Progenitor cell of endocrine pancreas (in vitro differentiated cells): Measurements from ENCODE around the gene LAMB1. TPM values are rescaled to one million over a fixed set of nuclear protein-coding genes. Genes with fewer than 3 reads are reported as not detected.
"Not testable (repeated sequence)": the region's sequence is repeated elsewhere in the genome, so short reads cannot be mapped to it uniquely, and the experiment has no call there.

Experiments used
- DNase-seq: peaks from one replicate; pipeline ENCODE4 v3.0.0; 2021; ENCODE audit warnings: low spot score; ENCODE audit not compliant: unreplicated experiment
- H3K27ac Mint-ChIP-seq: 2 replicates; pipeline ENCODE4 v1.8.0; 2021; ENCODE audit warnings: mild to moderate bottlenecking, moderate library complexity, mixed read lengths
- H3K27me3 Mint-ChIP-seq: 2 replicates; pipeline ENCODE4 v1.8.0; 2021; ENCODE audit warnings: mixed read lengths
- H3K36me3 Mint-ChIP-seq: 2 replicates; pipeline ENCODE4 v1.8.0; 2022; ENCODE audit warnings: mixed read lengths; ENCODE audit not compliant: insufficient read depth
- H3K4me1 Mint-ChIP-seq: 2 replicates; pipeline ENCODE4 v1.8.0; 2021; ENCODE audit warnings: low read depth, mixed read lengths
- H3K4me3 Mint-ChIP-seq: 2 replicates; pipeline ENCODE4 v1.8.0; 2021; ENCODE audit warnings: low read depth, mild to moderate bottlenecking, moderate library complexity, mixed read lengths
- H3K9me3 Mint-ChIP-seq: 2 replicates; pipeline ENCODE4 v1.8.0; 2021; ENCODE audit warnings: low read depth, mixed read lengths
- total RNA-seq: library from RNA; stranded (reverse); gene quantifications from 2 replicates; pipeline ENCODE4 v1.2.1, GENCODE V29; 2021
- TF ChIP-seq, protein P1 (sequence below): fragments of 200-600 bp; sonication (generic); IDR thresholded peaks from one replicate; pipeline ENCODE4 v1.5.0; 2021; ENCODE audit warnings: antibody characterized with exemption, mild to moderate bottlenecking; ENCODE audit not compliant: unreplicated experiment

LAMB1 gene
- total RNA-seq, 1 donor from 2014 or later: 275 TPM

DNA sequence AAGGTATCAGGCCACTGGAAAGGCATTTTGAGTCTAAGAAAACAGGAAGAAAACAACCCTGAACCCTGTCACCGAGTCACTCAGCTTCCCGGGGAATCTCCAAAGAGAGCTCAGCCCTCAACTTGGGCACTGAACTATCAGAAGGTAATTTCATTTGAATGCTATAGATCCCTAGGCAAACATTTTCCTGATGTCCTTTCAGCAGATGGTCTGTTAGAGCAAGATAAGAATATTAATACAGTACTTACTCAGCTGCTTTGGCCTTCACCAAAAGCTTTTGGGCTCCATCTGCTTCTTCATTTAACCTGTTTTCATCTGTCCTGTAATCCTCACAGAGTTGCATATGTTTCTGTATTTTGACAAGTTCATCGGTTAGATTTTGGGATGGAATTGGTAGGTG is 34.2 kb upstream of the LAMB1 start:
- no peaks in the 10 kb centered on the region for H3K9me3 Mint-ChIP-seq
- peaks cover 34% of the 10 kb centered on the region for H3K4me1 Mint-ChIP-seq
- H3K27me3 Mint-ChIP-seq: no peaks in the 10 kb centered on the region

DNA sequence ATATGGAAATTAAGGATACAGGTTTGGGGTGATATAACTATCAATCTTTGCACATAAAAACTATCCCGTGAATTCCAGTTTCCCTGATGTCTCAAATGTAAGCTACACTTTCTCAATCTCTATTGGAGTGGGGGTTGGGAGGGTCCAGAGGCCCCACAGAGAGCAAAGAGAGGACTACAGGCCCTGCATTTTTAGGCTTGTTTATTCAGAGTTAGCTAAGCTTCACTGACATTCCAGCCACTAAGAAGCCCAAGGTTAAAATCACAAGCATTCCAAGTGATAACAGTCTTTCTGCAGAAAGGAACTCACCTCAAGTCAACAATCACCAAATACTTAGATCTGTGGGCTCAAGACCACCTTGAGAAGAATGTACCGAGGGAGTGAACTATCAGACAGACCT is 31.6 kb upstream of the LAMB1 start:
- Mint-ChIP-seq H3K4me1 (peaks cover 36% of the 10 kb centered on the region), H3K27me3 (no peaks in the 10 kb centered on the region)

More for the DNA sequence above, 34.2 kb upstream of the LAMB1 start:
- DNase-seq: no peak
- TF ChIP-seq, protein P1, sequence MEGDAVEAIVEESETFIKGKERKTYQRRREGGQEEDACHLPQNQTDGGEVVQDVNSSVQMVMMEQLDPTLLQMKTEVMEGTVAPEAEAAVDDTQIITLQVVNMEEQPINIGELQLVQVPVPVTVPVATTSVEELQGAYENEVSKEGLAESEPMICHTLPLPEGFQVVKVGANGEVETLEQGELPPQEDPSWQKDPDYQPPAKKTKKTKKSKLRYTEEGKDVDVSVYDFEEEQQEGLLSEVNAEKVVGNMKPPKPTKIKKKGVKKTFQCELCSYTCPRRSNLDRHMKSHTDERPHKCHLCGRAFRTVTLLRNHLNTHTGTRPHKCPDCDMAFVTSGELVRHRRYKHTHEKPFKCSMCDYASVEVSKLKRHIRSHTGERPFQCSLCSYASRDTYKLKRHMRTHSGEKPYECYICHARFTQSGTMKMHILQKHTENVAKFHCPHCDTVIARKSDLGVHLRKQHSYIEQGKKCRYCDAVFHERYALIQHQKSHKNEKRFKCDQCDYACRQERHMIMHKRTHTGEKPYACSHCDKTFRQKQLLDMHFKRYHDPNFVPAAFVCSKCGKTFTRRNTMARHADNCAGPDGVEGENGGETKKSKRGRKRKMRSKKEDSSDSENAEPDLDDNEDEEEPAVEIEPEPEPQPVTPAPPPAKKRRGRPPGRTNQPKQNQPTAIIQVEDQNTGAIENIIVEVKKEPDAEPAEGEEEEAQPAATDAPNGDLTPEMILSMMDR: no peak
- Mint-ChIP-seq H3K4me3 (no peak overlapping the region), H3K36me3 (no peaks in the 10 kb centered on the region), H3K27ac (peak overlapping the region; percentile 2)

DNA sequence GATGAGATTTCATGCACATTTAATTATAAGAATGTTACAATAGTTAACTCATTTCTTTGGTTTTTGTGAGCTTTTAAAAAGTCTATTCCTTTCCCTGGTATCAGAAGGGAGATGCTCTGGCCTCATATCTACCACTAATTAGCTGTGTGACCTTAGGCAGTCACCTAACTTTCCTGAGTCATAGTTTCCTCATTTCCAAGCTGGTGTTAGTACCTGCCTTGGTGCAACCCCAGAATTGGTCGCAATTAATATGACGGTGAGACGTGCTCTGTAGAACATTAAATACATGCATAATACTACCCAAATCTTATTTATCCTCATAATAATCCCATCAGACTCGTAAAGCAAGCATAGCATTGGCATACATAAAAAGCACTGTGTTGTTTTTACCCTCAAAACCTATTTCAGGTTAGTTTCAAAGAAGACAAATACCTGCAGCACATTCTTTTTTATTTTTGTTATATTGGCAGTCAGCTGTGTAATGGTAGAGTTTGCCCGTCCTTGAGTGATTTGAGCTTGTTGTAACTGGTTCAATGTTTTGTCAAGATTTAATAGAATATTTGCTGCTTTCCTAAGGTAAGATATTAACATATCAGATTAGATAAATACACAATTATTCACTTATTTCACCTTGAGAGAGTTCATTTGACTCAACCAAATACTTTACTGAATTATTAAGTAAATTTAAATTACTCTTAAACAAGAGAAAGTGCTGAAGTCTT is 31.0 kb upstream of the LAMB1 start:
- Mint-ChIP-seq H3K27ac (peak overlapping the region; percentile 93), H3K27me3 (no peaks in the 10 kb centered on the region), H3K9me3 (no peaks in the 10 kb centered on the region), H3K4me1 (peaks cover 38% of the 10 kb centered on the region), H3K36me3 (no peaks in the 10 kb centered on the region), H3K4me3 (no peak overlapping the region)
- TF ChIP-seq, protein P1: no peak
- DNase-seq: no peak

More for the DNA sequence above, 31.6 kb upstream of the LAMB1 start:
- TF ChIP-seq, protein P1: no peak
- Mint-ChIP-seq H3K36me3 (no peaks in the 10 kb centered on the region), H3K4me3 (peak overlapping the region; percentile 5), H3K9me3 (no peaks in the 10 kb centered on the region), H3K27ac (peak overlapping the region; percentile 59)
- DNase-seq: no peak

DNA sequence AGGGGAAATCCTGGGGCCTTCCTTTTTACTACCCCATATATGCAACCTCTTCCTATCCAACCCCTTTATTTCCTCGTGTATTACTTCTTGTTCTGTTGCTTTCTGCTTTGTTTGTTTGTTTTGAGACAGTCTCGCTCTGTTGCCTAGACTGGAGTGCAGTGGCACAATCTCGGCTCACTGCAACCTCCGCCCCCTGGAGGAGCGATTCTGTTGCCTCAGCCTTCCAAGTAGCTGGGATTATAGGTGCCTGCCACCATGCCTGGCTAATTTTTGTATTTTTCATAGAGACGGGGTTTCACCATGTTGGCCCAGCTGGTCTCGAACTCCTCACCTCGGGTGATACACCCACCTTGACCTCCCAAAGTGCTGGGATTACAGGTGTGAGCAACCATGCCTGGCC is 30.3 kb upstream of the LAMB1 start:
- not testable (repeated sequence) for H3K36me3 Mint-ChIP-seq, H3K9me3 Mint-ChIP-seq, H3K4me3 Mint-ChIP-seq, H3K27me3 Mint-ChIP-seq, DNase-seq
- peak overlapping the region; percentile 3 for H3K27ac Mint-ChIP-seq
- H3K4me1 Mint-ChIP-seq: peaks cover 32% of the 10 kb centered on the region

DNA sequence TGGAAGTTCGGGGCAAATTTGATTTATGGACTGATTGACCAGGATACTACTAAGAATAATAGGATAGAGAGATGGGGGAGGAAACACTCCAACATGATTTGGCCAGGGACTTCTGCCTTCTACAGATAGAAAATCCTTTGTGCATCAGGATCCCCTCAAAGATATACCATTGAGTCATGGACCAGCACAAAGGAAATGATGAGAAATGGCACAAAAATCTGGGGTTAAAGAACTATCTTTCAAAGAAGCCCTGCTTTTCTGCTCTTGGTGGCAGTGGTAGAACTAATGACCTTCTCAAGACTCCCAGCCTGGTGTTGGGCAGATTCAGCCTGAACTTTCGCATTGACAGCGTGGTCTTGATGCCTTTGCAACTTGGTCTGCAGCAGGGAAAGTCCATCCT is 27.6 kb upstream of the LAMB1 start:
- TF ChIP-seq, protein P1: no peak
- Mint-ChIP-seq H3K9me3 (no peaks in the 10 kb centered on the region), H3K4me1 (peaks cover 25% of the 10 kb centered on the region), H3K27ac (no peak overlapping the region), H3K36me3 (no peaks in the 10 kb centered on the region), H3K4me3 (no peak overlapping the region), H3K27me3 (no peaks in the 10 kb centered on the region)
- no peak for DNase-seq

DNA sequence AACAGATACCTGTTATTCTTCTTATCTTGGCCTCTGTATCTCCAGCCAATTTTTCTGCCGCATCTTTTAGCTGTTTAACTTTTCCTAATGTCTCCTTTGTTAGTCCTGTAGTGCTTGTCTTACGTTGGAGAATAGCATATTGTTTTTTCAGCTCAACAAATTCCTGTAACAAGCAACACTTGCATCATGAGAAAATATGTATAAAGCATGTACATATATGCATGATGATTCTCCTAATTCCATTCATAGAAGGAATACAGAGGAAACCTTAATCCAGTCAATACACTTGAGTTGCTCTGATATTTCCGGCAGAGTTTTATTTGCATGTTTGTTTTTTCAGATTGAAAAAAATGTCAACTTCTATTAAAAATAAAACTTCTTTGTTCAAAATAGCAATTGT is 26.1 kb upstream of the LAMB1 start:
- Mint-ChIP-seq H3K4me3 (no peak overlapping the region), H3K36me3 (no peaks in the 10 kb centered on the region), H3K9me3 (no peaks in the 10 kb centered on the region), H3K27me3 (no peaks in the 10 kb centered on the region), H3K27ac (no peak overlapping the region), H3K4me1 (peaks cover 16% of the 10 kb centered on the region)
- no peak for DNase-seq
- TF ChIP-seq, protein P1: no peak
